Activated naive CD8-positive, alpha-beta T cell (primary cell): ENCODE results near the gene MID1.
"Not testable (repeated sequence)": the region's sequence is repeated elsewhere in the genome, so short reads cannot be mapped to it uniquely, and the experiment has no call there.

ENCODE experiments used
- H3K27ac Mint-ChIP-seq: one replicate; pipeline ENCODE4 v1.8.0; 2021; ENCODE audit warnings: mixed read lengths
- H3K27me3 Mint-ChIP-seq: one replicate; pipeline ENCODE4 v1.8.0; 2021; ENCODE audit warnings: mixed read lengths
- H3K36me3 Mint-ChIP-seq: one replicate; pipeline ENCODE4 v1.8.0; 2021; ENCODE audit warnings: mixed read lengths
- H3K4me1 Mint-ChIP-seq: one replicate; pipeline ENCODE4 v1.8.0; 2021; ENCODE audit warnings: low read depth, mixed read lengths
- H3K4me3 Mint-ChIP-seq: one replicate; pipeline ENCODE4 v1.8.0; 2021; ENCODE audit warnings: mild to moderate bottlenecking, mixed read lengths
- H3K9me3 Mint-ChIP-seq: one replicate; pipeline ENCODE4 v1.8.0; 2021; ENCODE audit warnings: low read depth, mixed read lengths

MID1 gene

GRCh38 chrX:10600479-10600878 lies 19.9 kb downstream of the MID1 start:
- Mint-ChIP-seq H3K4me3 (no peak overlapping the region), H3K36me3 (no peaks in the 10 kb centered on the region), H3K9me3 (no peaks in the 10 kb centered on the region)

GRCh38 chrX:10598540-10598939 lies 21.8 kb downstream of the MID1 start:
- H3K9me3 Mint-ChIP-seq, result no peaks in the 10 kb centered on the region
- no peaks in the 10 kb centered on the region for H3K36me3 Mint-ChIP-seq
- H3K27ac Mint-ChIP-seq, result no peak overlapping the region
- H3K27me3 Mint-ChIP-seq, result no peaks in the 10 kb centered on the region
- no peaks in the 10 kb centered on the region for H3K4me1 Mint-ChIP-seq
- H3K4me3 Mint-ChIP-seq, result no peak overlapping the region

More at GRCh38 chrX:10600479-10600878, 19.9 kb downstream of the MID1 start:
- Mint-ChIP-seq H3K27me3 (no peaks in the 10 kb centered on the region), H3K27ac (no peak overlapping the region), H3K4me1 (no peaks in the 10 kb centered on the region)

DNA sequence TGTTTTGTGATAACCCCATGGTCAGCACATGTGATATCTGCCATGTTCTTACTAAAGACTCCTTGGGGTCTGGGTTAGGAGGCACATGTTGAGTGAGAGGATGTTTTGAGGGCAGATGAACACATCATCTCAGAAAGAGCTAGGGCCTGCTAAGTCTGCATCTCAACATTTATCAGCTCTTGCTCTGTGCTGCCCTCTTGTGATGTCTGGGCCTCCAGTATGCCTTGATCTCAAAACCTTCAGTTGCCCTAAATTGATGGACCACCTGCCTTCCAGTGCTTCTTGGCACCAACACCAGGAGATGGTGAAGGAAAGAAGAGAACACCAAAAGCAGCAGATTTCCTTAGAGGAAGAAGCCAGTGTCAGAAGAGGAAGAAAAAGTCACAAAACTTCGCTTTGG lies 22.5 kb downstream of the MID1 start:
- Mint-ChIP-seq H3K4me1 (no peaks in the 10 kb centered on the region), H3K4me3 (no peak overlapping the region), H3K36me3 (no peaks in the 10 kb centered on the region), H3K9me3 (no peaks in the 10 kb centered on the region), H3K27ac (no peak overlapping the region), H3K27me3 (no peaks in the 10 kb centered on the region)

DNA sequence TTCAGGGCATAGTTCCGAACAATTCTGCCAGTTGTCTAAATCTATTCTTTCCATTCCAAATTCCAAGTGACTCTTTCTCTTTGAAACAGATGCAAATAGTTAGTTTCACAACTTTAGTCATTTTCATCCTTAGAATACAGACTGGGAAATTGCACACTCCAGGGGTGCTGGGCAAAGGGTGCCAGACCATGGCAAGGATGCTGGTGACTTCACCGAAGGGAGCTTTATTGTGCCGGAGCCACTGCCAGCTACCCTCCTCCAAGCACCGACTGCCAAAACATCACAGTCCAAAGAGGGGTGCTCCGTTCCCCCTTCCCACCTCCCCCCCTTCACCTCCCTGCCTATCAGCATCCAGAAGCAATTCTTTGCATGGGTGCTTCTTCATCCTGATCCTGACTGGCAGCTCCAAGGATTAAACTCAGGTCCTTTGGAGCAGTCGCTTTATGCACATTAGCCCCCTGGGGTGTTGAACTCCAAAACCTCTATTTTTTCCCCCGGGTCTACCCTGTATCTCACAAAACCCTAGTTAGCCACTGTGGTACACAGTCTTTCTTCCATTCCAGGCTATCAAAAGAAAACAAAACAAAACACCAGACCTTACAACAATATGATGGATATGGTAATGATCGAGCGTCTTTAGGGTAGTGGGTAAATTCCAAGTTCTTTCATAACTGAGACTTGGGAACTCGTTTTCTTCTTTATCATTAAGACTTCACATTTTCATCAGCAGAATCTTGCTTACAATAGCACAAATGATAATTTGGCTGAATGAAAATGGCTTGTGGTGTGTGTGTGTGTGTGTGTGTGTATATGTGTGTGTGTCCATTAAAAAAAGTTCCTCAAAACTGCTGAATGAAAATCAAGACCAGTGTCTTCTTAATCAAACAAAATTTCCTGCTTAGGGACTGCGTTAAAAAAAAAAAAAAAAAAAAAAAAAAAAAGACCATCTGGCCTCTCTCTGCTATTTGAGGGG lies 28.7 kb downstream of the MID1 start:
- no peak overlapping the region for H3K4me3 Mint-ChIP-seq
- no peaks in the 10 kb centered on the region for H3K9me3 Mint-ChIP-seq
- H3K36me3 Mint-ChIP-seq, result no peaks in the 10 kb centered on the region
- no peak overlapping the region for H3K27ac Mint-ChIP-seq
- H3K4me1 Mint-ChIP-seq, result no peaks in the 10 kb centered on the region
- H3K27me3 Mint-ChIP-seq, result no peaks in the 10 kb centered on the region

- not testable (repeated sequence) for H3K4me3 Mint-ChIP-seq, H3K36me3 Mint-ChIP-seq, H3K27me3 Mint-ChIP-seq, H3K27ac Mint-ChIP-seq, H3K9me3 Mint-ChIP-seq, H3K4me1 Mint-ChIP-seq
These were observed 30.6 kb downstream of the MID1 start for GRCh38 chrX:10589787-10590186.

GRCh38 chrX:10589098-10589497 lies 31.3 kb downstream of the MID1 start:
- no peaks in the 10 kb centered on the region for H3K4me1 Mint-ChIP-seq
- H3K27me3 Mint-ChIP-seq, result no peaks in the 10 kb centered on the region
- no peak overlapping the region for H3K27ac Mint-ChIP-seq
- H3K4me3 Mint-ChIP-seq, result no peak overlapping the region
- no peaks in the 10 kb centered on the region for H3K36me3 Mint-ChIP-seq
- no peaks in the 10 kb centered on the region for H3K9me3 Mint-ChIP-seq

- H3K36me3 Mint-ChIP-seq, H3K9me3 Mint-ChIP-seq, H3K27ac Mint-ChIP-seq, H3K4me3 Mint-ChIP-seq, H3K4me1 Mint-ChIP-seq, H3K27me3 Mint-ChIP-seq: not testable (repeated sequence)
These were observed 35.5 kb downstream of the MID1 start for GRCh38 chrX:10584882-10585281.

- H3K27ac Mint-ChIP-seq, result no peak overlapping the region
- no peaks in the 10 kb centered on the region for H3K9me3 Mint-ChIP-seq
- no peak overlapping the region for H3K4me3 Mint-ChIP-seq
- H3K27me3 Mint-ChIP-seq, result no peaks in the 10 kb centered on the region
- no peaks in the 10 kb centered on the region for H3K4me1 Mint-ChIP-seq
- no peaks in the 10 kb centered on the region for H3K36me3 Mint-ChIP-seq
These were observed 37.4 kb downstream of the MID1 start for GRCh38 chrX:10582945-10583344.

DNA sequence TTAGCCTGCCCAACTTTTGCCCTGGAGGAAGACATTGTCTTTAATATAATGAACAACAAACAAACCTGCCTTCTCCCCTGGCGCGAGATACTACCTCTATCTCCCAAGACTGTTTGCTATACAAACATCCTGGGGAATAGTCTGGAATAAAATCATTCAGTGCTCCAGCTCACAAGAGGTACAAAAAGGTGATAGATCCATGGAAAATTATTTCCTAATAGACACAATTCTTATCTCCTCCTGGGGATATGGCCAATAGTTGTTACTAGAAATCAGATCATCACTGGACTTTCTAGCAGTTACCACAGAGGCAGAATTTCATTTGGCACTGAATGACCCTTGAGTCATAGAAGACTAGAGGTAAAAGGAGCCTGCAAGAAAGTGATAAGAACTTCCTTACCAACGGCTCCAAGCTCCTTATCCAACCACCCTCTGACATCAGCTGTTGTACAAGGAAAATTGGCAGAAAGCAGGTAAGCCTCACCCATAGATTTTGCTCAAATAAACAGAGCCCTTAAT lies 38.1 kb downstream of the MID1 start:
- H3K4me3 Mint-ChIP-seq, result no peak overlapping the region
- H3K27me3 Mint-ChIP-seq, result no peaks in the 10 kb centered on the region
- H3K27ac Mint-ChIP-seq, result no peak overlapping the region
- H3K9me3 Mint-ChIP-seq, result no peaks in the 10 kb centered on the region
- no peaks in the 10 kb centered on the region for H3K36me3 Mint-ChIP-seq
- H3K4me1 Mint-ChIP-seq, result no peaks in the 10 kb centered on the region

- Mint-ChIP-seq H3K36me3 (no peaks in the 10 kb centered on the region), H3K4me3 (no peak overlapping the region), H3K27ac (no peak overlapping the region), H3K27me3 (no peaks in the 10 kb centered on the region), H3K9me3 (no peaks in the 10 kb centered on the region), H3K4me1 (no peaks in the 10 kb centered on the region)
These were observed 41.0 kb downstream of the MID1 start for GRCh38 chrX:10579112-10580011.

DNA sequence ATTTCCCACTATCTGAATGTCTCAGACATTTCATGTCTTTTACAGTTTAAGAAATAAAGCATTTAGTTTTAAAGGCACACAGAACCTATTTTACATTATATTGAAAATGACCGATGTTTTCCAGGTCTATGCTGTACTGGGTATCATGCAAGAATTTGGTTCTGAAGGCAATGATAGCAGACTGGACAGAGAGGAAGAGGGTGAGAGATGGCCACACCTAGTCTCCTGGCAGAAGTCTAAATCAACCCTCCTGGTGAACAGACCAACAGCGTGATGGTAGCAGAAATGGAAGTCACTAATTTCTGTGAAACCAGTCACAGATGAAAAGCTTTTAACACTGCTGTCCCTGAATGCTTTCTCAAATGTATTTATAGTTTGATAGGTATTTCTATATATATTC lies 41.9 kb downstream of the MID1 start:
- H3K27me3 Mint-ChIP-seq, result no peaks in the 10 kb centered on the region

GRCh38 chrX:10577853-10578252 lies 42.5 kb downstream of the MID1 start:
- Mint-ChIP-seq H3K4me3 (no peak overlapping the region), H3K27ac (no peak overlapping the region), H3K4me1 (no peaks in the 10 kb centered on the region), H3K27me3 (no peaks in the 10 kb centered on the region), H3K36me3 (no peaks in the 10 kb centered on the region), H3K9me3 (no peaks in the 10 kb centered on the region)

More for the DNA sequence above, 41.9 kb downstream of the MID1 start:
- H3K27ac Mint-ChIP-seq, result no peak overlapping the region
- no peaks in the 10 kb centered on the region for H3K36me3 Mint-ChIP-seq
- no peaks in the 10 kb centered on the region for H3K4me1 Mint-ChIP-seq
- no peaks in the 10 kb centered on the region for H3K9me3 Mint-ChIP-seq
- no peak overlapping the region for H3K4me3 Mint-ChIP-seq

DNA sequence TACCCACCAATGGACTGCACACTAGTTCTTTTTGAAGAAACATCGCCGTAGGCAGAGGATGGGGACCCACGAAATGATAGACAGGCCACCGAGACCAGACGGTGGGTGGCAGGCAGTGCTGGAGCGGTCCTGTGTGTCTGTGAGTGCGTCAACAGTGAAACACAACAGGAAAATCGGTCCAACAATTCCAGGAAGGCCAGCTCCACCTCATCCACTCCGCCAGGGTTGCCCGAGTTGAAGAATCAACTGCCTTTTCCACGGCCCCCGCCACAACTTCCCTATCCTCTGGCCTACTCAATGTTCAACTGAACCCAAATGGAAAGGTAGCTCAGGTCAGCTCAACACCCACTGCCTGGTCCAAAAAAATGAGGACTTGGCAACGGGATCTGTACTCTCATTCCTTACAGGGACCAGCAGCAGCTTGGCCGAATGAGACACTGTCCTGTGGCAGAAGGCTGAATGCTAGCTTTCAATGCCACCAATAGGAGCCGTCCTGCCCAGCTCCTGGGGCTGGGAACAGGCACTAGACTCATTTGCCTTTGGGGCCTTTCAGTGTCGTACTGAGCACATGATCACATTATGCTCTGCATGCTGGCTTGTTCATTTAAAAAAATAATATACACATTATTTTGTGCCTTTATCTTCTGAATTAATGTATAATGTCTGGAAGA lies 43.5 kb downstream of the MID1 start:
- Mint-ChIP-seq H3K27ac (no peak overlapping the region), H3K27me3 (no peaks in the 10 kb centered on the region), H3K9me3 (no peaks in the 10 kb centered on the region), H3K4me3 (no peak overlapping the region), H3K4me1 (no peaks in the 10 kb centered on the region), H3K36me3 (no peaks in the 10 kb centered on the region)

- Mint-ChIP-seq H3K36me3 (no peaks in the 10 kb centered on the region), H3K4me3 (no peak overlapping the region), H3K9me3 (no peaks in the 10 kb centered on the region), H3K27ac (no peak overlapping the region), H3K27me3 (no peaks in the 10 kb centered on the region), H3K4me1 (no peaks in the 10 kb centered on the region)
These were observed 44.2 kb downstream of the MID1 start for GRCh38 chrX:10576186-10576585.

GRCh38 chrX:10574663-10575062 lies 45.7 kb downstream of the MID1 start:
- no peaks in the 10 kb centered on the region for H3K4me1 Mint-ChIP-seq
- H3K4me3 Mint-ChIP-seq, result no peak overlapping the region
- H3K36me3 Mint-ChIP-seq, result no peaks in the 10 kb centered on the region
- no peaks in the 10 kb centered on the region for H3K9me3 Mint-ChIP-seq
- no peaks in the 10 kb centered on the region for H3K27me3 Mint-ChIP-seq
- H3K27ac Mint-ChIP-seq, result no peak overlapping the region
